A549 (cell line): ENCODE measurements around the gene ARHGAP12. TPM values are rescaled to one million over a fixed set of nuclear protein-coding genes. Genes with fewer than 3 reads are reported as not detected.

Source experiments
- ATAC-seq, 2 experiments: fragments of 200-7000 bp in 1 of 2; fragments of >200 bp in 1 of 2; cut with Nextera tagmentation in 1 of 2; cut with Tn5 transposase in 1 of 2; 3 replicates each; pipeline versions ENCODE4 v1.8.0 to v1.9.1; 2018 to 2020; ENCODE audit warnings: mild to moderate bottlenecking in 1 of 2, moderate library complexity in 1 of 2
- CTCF ChIA-PET: fragments of 300-600 bp; sonication (Branson Sonifier 250); formaldehyde crosslinking; extraction: SDS; loops from one replicate; lab custom pipeline; 2021; ENCODE audit warnings: antibody characterized with exemption, inconsistent platforms; lab: Yijun Ruan, JAX
- POLR2A ChIA-PET: fragments of 350-600 bp; formaldehyde crosslinking; extraction: SDS; loops from one replicate; lab custom pipeline; 2021; ENCODE audit warnings: antibody characterized with exemption, inconsistent platforms; lab: Yijun Ruan, JAX
- DNase-seq, 2 experiments: peaks; one replicate each; pipeline versions ENCODE4 v3.0.0 to v3.0.0-alpha.2; 2011 to 2016; ENCODE audit warnings: low read depth in 1 of 2, low spot score in 1 of 2
- FAIRE-seq: peaks from 2 replicates; lab custom pipeline; 2011; peaks lifted over from hg19 to GRCh38; lab: Jason Lieb, UNC
- H3K27ac ChIP-seq, 2 experiments: fragments of >200 bp; sonication (Bioruptor Twin); formaldehyde crosslinking; 3 replicates each; pipeline ENCODE4 v1.5.1; 2016 to 2017
- H3K4me1 ChIP-seq: fragments of >200 bp; sonication (Bioruptor Twin); formaldehyde crosslinking; 3 replicates; pipeline ENCODE4 v1.6.1; 2016
- H3K4me2 ChIP-seq: fragments of >200 bp; sonication (Bioruptor Twin); formaldehyde crosslinking; 3 replicates; pipeline ENCODE4 v1.6.1; 2016
- H3K4me3 ChIP-seq: fragments of >200 bp; sonication (Bioruptor Twin); formaldehyde crosslinking; 3 replicates; pipeline ENCODE4 v1.5.1; 2016
- H3K9me3 ChIP-seq: fragments of >200 bp; sonication (Bioruptor Twin); formaldehyde crosslinking; 3 replicates; pipeline ENCODE4 v1.6.1; 2016
- CHD2 ChIP-seq: fragments of 150-350 bp; IDR thresholded peaks from 2 replicates; pipeline ENCODE4 v1.6.1; 2014; ENCODE audit warnings: low read length; ENCODE audit not compliant: partially characterized antibody
- CHD4 ChIP-seq: fragments of 200-600 bp; sonication (generic); IDR thresholded peaks from 2 replicates; pipeline ENCODE4 v1.6.1; 2016; ENCODE audit warnings: antibody characterized with exemption, mild to moderate bottlenecking, borderline replicate concordance
- CTCF ChIP-seq: fragments of >200 bp; sonication (Bioruptor Twin); formaldehyde crosslinking; IDR thresholded peaks from 3 replicates; pipeline ENCODE4 v1.5.1; 2016
- E2F6 ChIP-seq: IDR thresholded peaks from 2 replicates; pipeline ENCODE4 v1.6.1; 2012; ENCODE audit warnings: low read depth, borderline replicate concordance
- EHF ChIP-seq: fragments of 250-450 bp; sonication (Bioruptor Pico); IDR thresholded peaks from 2 replicates; pipeline ENCODE4 v1.5.0; 2020; ENCODE audit warnings: mild to moderate bottlenecking
- HOXB13 ChIP-seq: fragments of 250-450 bp; sonication (Bioruptor Pico); IDR thresholded peaks from 2 replicates; pipeline ENCODE4 v1.5.0; 2020; ENCODE audit warnings: low read depth, mild to moderate bottlenecking, moderate library complexity
- JUNB ChIP-seq: fragments of >200 bp; sonication (Bioruptor Twin); formaldehyde crosslinking; IDR thresholded peaks from 2 replicates; pipeline ENCODE4 v1.6.1; 2016
- KDM5A ChIP-seq: fragments of 200-600 bp; sonication (generic); IDR thresholded peaks from 2 replicates; pipeline ENCODE4 v1.6.1; 2016; ENCODE audit warnings: antibody characterized with exemption, mild to moderate bottlenecking
- MAFK ChIP-seq: fragments of 450-650 bp; IDR thresholded peaks from 2 replicates; pipeline ENCODE4 v1.6.1; 2014; ENCODE audit not compliant: partially characterized antibody
- MAX ChIP-seq: IDR thresholded peaks from 2 replicates; pipeline ENCODE4 v1.6.1; 2012
- MYC ChIP-seq: IDR thresholded peaks from 2 replicates; pipeline ENCODE4 v1.6.1; 2012; ENCODE audit warnings: mild to moderate bottlenecking, inconsistent platforms, low read length, improper control_type of control experiment, borderline replicate concordance
- NFE2L2 ChIP-seq: fragments of 150-350 bp; conservative IDR thresholded peaks from 2 replicates; pipeline ENCODE4 v1.6.1; 2014; ENCODE audit warnings: low read length
- NR3C1 ChIP-seq: fragments of >200 bp; sonication (Bioruptor Twin); formaldehyde crosslinking; IDR thresholded peaks from 3 replicates; pipeline ENCODE4 v1.6.1; 2017
- POLR2A ChIP-seq: IDR thresholded peaks from 2 replicates; pipeline ENCODE4 v1.6.1; 2012; ENCODE audit warnings: mild to moderate bottlenecking, low read length
- RARB ChIP-seq: fragments of 250-450 bp; sonication (Bioruptor Pico); IDR thresholded peaks from 2 replicates; pipeline ENCODE4 v1.8.0; 2021; ENCODE audit warnings: mild to moderate bottlenecking, moderate library complexity
- RCOR1 ChIP-seq: fragments of 150-350 bp; IDR thresholded peaks from 2 replicates; pipeline ENCODE4 v1.6.1; 2014; ENCODE audit warnings: antibody characterized with exemption, low read length, low read depth
- REST ChIP-seq: fragments of 200-600 bp; sonication (generic); IDR thresholded peaks from 2 replicates; pipeline ENCODE4 v1.6.1; 2016; ENCODE audit warnings: antibody characterized with exemption, mild to moderate bottlenecking, moderate library complexity
- RFX5 ChIP-seq: fragments of 450-650 bp; IDR thresholded peaks from 2 replicates; pipeline ENCODE4 v1.7.1; 2014; ENCODE audit warnings: antibody characterized with exemption, mild to moderate bottlenecking, moderate library complexity
- USF2 ChIP-seq: fragments of 450-650 bp; IDR thresholded peaks from 2 replicates; pipeline ENCODE4 v1.6.1; 2014; ENCODE audit warnings: antibody characterized with exemption
- ZFP36 ChIP-seq: fragments of 450-650 bp; IDR thresholded peaks from 2 replicates; pipeline ENCODE4 v1.6.1; 2014; ENCODE audit warnings: borderline replicate concordance; ENCODE audit not compliant: partially characterized antibody
- ZSCAN20 ChIP-seq: fragments of 250-450 bp; sonication (Bioruptor Pico); IDR thresholded peaks from 2 replicates; pipeline ENCODE4 v1.8.0; 2022; ENCODE audit warnings: mild to moderate bottlenecking, moderate library complexity
- WGBS: methylation state at CpG from one replicate; pipeline ENCODE4 v1.1.6; 2017; ENCODE audit errors: missing lambda C conversion rate; 5-methylcytosine and 5-hydroxymethylcytosine counted together
- polyA plus RNA-seq, 4 experiments: library from polyadenylated mRNA; depleted of rRNA in 3 of 4; stranded (reverse); fragments of >200 nt; fragmentation: RNase III in 1 of 4; extraction: RNeasy Plus Mini Kit Qiagen cat#74134 plus additional on column Dnase treatment in 1 of 4; gene quantifications; 2 replicates in 3 of 4; 3 replicates in 1 of 4; pipeline ENCODE4 v1.2.3, GENCODE V29; 2011 to 2017

Gene ARHGAP12
- polyA plus RNA-seq, 2 of the 4 experiments (the other 2 are of a cell fraction): 22.1 to 49.3 TPM

- TF ChIP-seq REST (no peak), RFX5 (no peak), USF2 (no peak), MAX (no peak), HOXB13 (CRISPR knock-in tag) (no peak), EHF (CRISPR knock-in tag) (no peak), ZFP36 (no peak), POLR2A (no peak)
- POLR2A ChIA-PET: no interaction called here
- no peak for FAIRE-seq
- Histone ChIP-seq H3K4me2 (no peak overlapping the region), H3K4me1 (peaks cover 4% of the 10 kb centered on the region; the same call in 1 of the 3 replicates), H3K9me3 (no peaks in the 10 kb centered on the region), H3K27ac (no peak overlapping the region), H3K4me3 (no peak overlapping the region)
- ATAC-seq: no peak
- CTCF ChIA-PET: interaction anchor here (0.6 to 2.6 kb wide), 2 partner anchors 200 to 1052 kb away, joined by 4 to 17 read pairs; no protein-coding TSS in a partner anchor
- WGBS: 90% methylated on average over 8 of the region's 8 CpGs
- no peak for DNase-seq
Observed at GRCh38 chr10:31803606-31804351, 124.9 kb downstream of the ARHGAP12 start.

GRCh38 chr10:31799181-31799580 is 129.4 kb downstream of the ARHGAP12 start:
- CTCF ChIA-PET: interaction anchor here (1.1 kb wide), 1 partner anchor 9 kb away, joined by 4 read pairs; no protein-coding TSS in a partner anchor
- no peak for ATAC-seq
- H3K4me1 ChIP-seq: no peaks in the 10 kb centered on the region
- POLR2A ChIA-PET: no interaction called here
- no peak for FAIRE-seq
- DNase-seq: no peak
- 87% methylated on average over 2 of the region's 2 CpGs for WGBS
- H3K27ac ChIP-seq: no peak overlapping the region
- TF ChIP-seq CHD2: no peak
- no peak for TF ChIP-seq KDM5A
- TF ChIP-seq MYC: no peak
- no peak for TF ChIP-seq RCOR1
- H3K9me3 ChIP-seq: no peaks in the 10 kb centered on the region
- H3K4me2 ChIP-seq: no peak overlapping the region
- H3K4me3 ChIP-seq: no peak overlapping the region

- no peak for FAIRE-seq
Observed at GRCh38 chr10:31792745-31793144, 135.9 kb downstream of the ARHGAP12 start.

GRCh38 chr10:31789555-31789954 is 139.1 kb downstream of the ARHGAP12 start:
- ChIA-PET CTCF (interaction anchor here (0.7 to 1.6 kb wide), 3 partner anchors 8 to 1038 kb away, joined by 3 to 4 read pairs (median 3); no protein-coding TSS in a partner anchor), POLR2A (no interaction called here)
- no peak for ATAC-seq
- Histone ChIP-seq H3K4me2 (no peak overlapping the region), H3K27ac (no peak overlapping the region), H3K9me3 (peaks cover 6% of the 10 kb centered on the region; the same call in 1 of the 3 replicates), H3K4me3 (no peak overlapping the region), H3K4me1 (no peaks in the 10 kb centered on the region)
- WGBS: 91% methylated on average over 1 of the region's 1 CpG
- no peak for DNase-seq
- FAIRE-seq: no peak
- TF ChIP-seq RARB (CRISPR knock-in tag) (no peak), MAFK (no peak), CHD4 (no peak), RCOR1 (no peak), ZFP36 (no peak), NFE2L2 (no peak), JUNB (no peak), ZSCAN20 (no peak), E2F6 (no peak), CTCF (no peak), NR3C1 (no peak)

More at GRCh38 chr10:31792745-31793144, 135.9 kb downstream of the ARHGAP12 start:
- ChIA-PET CTCF (interaction anchor here (0.6 to 1.9 kb wide), 3 partner anchors 15 to 1041 kb away, joined by 3 to 5 read pairs (median 4); no protein-coding TSS in a partner anchor), POLR2A (no interaction called here)
- no peak for ATAC-seq
- Histone ChIP-seq H3K9me3 (peaks cover 6% of the 10 kb centered on the region; the same call in 1 of the 3 replicates), H3K4me3 (no peak overlapping the region), H3K27ac (no peak overlapping the region), H3K4me2 (no peak overlapping the region), H3K4me1 (no peaks in the 10 kb centered on the region)
- 52% methylated on average over 1 of the region's 1 CpG for WGBS
- TF ChIP-seq CHD4 (no peak), MYC (no peak)
- DNase-seq: no peak
